ENCODE results near the gene CCDC124. TPM values are rescaled to one million over a fixed set of nuclear protein-coding genes. Genes with fewer than 3 reads are reported as not detected.

CCDC124 gene
- total and polyA plus RNA-seq, 10 of the 15 experiments (the other 5 are each of a cell fraction or from before 2014, with no cell fraction given) = 3.7 to 184 (median 51.8) TPM

DNA sequence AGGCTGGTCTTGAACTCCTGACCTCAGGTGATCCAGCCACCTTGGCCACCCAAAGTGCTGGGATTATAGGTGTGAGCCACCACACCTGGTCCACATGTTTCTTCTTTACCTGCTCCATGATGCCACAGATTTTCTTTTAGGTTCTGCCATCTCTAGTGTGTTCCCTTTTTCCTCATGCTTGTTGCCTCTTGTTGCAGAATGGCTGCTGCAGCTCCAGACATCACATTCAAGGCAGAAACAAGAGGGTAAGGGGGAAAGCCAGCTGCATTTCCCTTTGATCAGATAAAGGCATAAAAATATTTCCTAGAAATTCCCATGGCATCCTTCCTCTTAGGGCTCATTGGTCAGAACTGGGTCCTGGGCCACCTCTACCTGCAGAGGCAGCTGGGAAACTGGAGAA is 12.3 kb upstream of the CCDC124 start:
- DNase-seq (ENCODE audit: low read depth, low spot score) (no peak), ATAC-seq (no peak), FAIRE-seq (no peak)
- Histone ChIP-seq H3K4me1 (ENCODE audit: control insufficient read depth, insufficient read depth, low read length) (no peaks in the 10 kb centered on the region; the same call in 1 of the 2 replicates), H4K20me1 (ENCODE audit: control insufficient read depth, insufficient read depth) (no peaks in the 10 kb centered on the region), H3K4me2 (ENCODE audit: control insufficient read depth, insufficient read depth) (no peak overlapping the region), H3K36me3 (ENCODE audit: control insufficient read depth in 2 of 2, insufficient read depth in 2 of 2, low read length in 1 of 2) (no peaks in the 10 kb centered on the region), H3K27me3 (replicated peaks in 1 of 2; ENCODE audit: control insufficient read depth in 2 of 2, insufficient read depth in 2 of 2, low read length in 1 of 2) (no peaks in the 10 kb centered on the region; a peak in 1 of 4 replicates), H3K9ac (ENCODE audit: control insufficient read depth, insufficient read depth, low read length) (no peak overlapping the region), H2AFZ (ENCODE audit: control insufficient read depth, low read depth, low read length) (no peak overlapping the region), H3K79me2 (ENCODE audit: control insufficient read depth, insufficient read depth, low read length) (no peaks in the 10 kb centered on the region), H3K27ac (ENCODE audit: control insufficient read depth, insufficient read depth) (no peak overlapping the region), H3K4me3 (no peak overlapping the region), H3K9me3 (replicated peaks; ENCODE audit: control insufficient read depth, insufficient read depth, low read length) (no peaks in the 10 kb centered on the region; the same call in 2 of the 3 replicates)
- ChIA-PET RAD21 (ENCODE audit: unreplicated experiment) (interaction anchor here (1.0 kb wide), 1 partner anchor 10 kb away, joined by 5 read pairs; no protein-coding TSS in a partner anchor), SMC1A (ENCODE audit: uncharacterized antibody, unreplicated experiment) (interaction anchor here (0.6 kb wide), 1 partner anchor 65 kb away, joined by 3 read pairs; no protein-coding TSS in a partner anchor), CTCF (interaction anchor here (1.8 kb wide), 1 partner anchor 61 kb away, joined by 5 read pairs; the partner anchor contains the start of gene RPL18A), POLR2A (interaction anchor here (0.6 kb wide), 1 partner anchor 58 kb away, joined by 3 read pairs; no protein-coding TSS in a partner anchor)
- no TSS peak for BruUV-seq (replicated peaks)
- in situ Hi-C loops (cut with MboI) (no loop called here), intact Hi-C loops (cut with micrococcal nuclease; ENCODE audit: unreplicated experiment) (no loop called here)
- no peak for TF ChIP-seq IRF4 (IDR thresholded peaks at IDR 0.05; ENCODE audit: low read depth, low read length)
- TF ChIP-seq ATF7 (IDR thresholded peaks at IDR 0.05; ENCODE audit: low read depth) = no peak
- TF ChIP-seq MTA3 (IDR thresholded peaks at IDR 0.05; ENCODE audit: borderline replicate concordance, low read length) = no peak
- TF ChIP-seq KLF5 (IDR thresholded peaks at IDR 0.05; ENCODE audit: partially characterized antibody) = no peak
- TF ChIP-seq EED (IDR thresholded peaks at IDR 0.05; ENCODE audit: low read depth) = no peak
- no peak for TF ChIP-seq MAX (IDR thresholded peaks at IDR 0.05; ENCODE audit: low read depth, low read length)
- TF ChIP-seq, protein P1, sequence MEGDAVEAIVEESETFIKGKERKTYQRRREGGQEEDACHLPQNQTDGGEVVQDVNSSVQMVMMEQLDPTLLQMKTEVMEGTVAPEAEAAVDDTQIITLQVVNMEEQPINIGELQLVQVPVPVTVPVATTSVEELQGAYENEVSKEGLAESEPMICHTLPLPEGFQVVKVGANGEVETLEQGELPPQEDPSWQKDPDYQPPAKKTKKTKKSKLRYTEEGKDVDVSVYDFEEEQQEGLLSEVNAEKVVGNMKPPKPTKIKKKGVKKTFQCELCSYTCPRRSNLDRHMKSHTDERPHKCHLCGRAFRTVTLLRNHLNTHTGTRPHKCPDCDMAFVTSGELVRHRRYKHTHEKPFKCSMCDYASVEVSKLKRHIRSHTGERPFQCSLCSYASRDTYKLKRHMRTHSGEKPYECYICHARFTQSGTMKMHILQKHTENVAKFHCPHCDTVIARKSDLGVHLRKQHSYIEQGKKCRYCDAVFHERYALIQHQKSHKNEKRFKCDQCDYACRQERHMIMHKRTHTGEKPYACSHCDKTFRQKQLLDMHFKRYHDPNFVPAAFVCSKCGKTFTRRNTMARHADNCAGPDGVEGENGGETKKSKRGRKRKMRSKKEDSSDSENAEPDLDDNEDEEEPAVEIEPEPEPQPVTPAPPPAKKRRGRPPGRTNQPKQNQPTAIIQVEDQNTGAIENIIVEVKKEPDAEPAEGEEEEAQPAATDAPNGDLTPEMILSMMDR (IDR thresholded peaks at IDR 0.05 in 2 of 3, conservative IDR thresholded peaks at IDR 0.05 in 1 of 3; ENCODE audit: control insufficient read depth in 2 of 3, extremely low read depth in 1 of 3, insufficient read depth in 1 of 3, low read depth in 3 of 3, low read length in 3 of 3) = no peak
- TF ChIP-seq NR2C2 (IDR thresholded peaks at IDR 0.05; ENCODE audit: borderline replicate concordance, control insufficient read depth, insufficient read length, low read depth) = no peak
- TF ChIP-seq HDAC6 (IDR thresholded peaks at IDR 0.05; ENCODE audit: unreplicated experiment) = no peak
- no peak for TF ChIP-seq MXI1 (IDR thresholded peaks at IDR 0.05; ENCODE audit: low read depth, low read length)
- TF ChIP-seq ZNF24 (IDR thresholded peaks at IDR 0.05) = no peak
- TF ChIP-seq, protein P2, sequence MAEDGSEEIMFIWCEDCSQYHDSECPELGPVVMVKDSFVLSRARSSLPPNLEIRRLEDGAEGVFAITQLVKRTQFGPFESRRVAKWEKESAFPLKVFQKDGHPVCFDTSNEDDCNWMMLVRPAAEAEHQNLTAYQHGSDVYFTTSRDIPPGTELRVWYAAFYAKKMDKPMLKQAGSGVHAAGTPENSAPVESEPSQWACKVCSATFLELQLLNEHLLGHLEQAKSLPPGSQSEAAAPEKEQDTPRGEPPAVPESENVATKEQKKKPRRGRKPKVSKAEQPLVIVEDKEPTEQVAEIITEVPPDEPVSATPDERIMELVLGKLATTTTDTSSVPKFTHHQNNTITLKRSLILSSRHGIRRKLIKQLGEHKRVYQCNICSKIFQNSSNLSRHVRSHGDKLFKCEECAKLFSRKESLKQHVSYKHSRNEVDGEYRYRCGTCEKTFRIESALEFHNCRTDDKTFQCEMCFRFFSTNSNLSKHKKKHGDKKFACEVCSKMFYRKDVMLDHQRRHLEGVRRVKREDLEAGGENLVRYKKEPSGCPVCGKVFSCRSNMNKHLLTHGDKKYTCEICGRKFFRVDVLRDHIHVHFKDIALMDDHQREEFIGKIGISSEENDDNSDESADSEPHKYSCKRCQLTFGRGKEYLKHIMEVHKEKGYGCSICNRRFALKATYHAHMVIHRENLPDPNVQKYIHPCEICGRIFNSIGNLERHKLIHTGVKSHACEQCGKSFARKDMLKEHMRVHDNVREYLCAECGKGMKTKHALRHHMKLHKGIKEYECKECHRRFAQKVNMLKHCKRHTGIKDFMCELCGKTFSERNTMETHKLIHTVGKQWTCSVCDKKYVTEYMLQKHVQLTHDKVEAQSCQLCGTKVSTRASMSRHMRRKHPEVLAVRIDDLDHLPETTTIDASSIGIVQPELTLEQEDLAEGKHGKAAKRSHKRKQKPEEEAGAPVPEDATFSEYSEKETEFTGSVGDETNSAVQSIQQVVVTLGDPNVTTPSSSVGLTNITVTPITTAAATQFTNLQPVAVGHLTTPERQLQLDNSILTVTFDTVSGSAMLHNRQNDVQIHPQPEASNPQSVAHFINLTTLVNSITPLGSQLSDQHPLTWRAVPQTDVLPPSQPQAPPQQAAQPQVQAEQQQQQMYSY (CRISPR knock-in tag; IDR thresholded peaks at IDR 0.05) = no peak
- TF ChIP-seq NFXL1 (IDR thresholded peaks at IDR 0.05; ENCODE audit: borderline replicate concordance) = no peak
- no peak for TF ChIP-seq ESRRA (IDR thresholded peaks at IDR 0.05; ENCODE audit: low read length)
